K562 (cell line): ENCODE measurements around the gene TGFB1I1. TPM values are rescaled to one million over a fixed set of nuclear protein-coding genes. Genes with fewer than 3 reads are reported as not detected.

ENCODE experiments used
- ATAC-seq: fragments of 200-7000 bp; cut with Tn5 transposase; 3 replicates; pipeline ENCODE4 v1.9.1; 2020; ENCODE audit warnings: moderate library complexity
- BruUV-seq: library from RNA; stranded (reverse); fragments of 400-500 nt; replicated peaks from 2 replicates; lab custom pipeline; 2021; lab: Mats Ljungman, UMichigan
- CTCF ChIA-PET: fragments of 300-600 bp; formaldehyde crosslinking; extraction: SDS; loops from one replicate; lab custom pipeline; 2021; ENCODE audit warnings: low intra/inter-chr PET ratio; lab: Yijun Ruan, JAX
- POLR2A ChIA-PET: fragments of 300-600, 350-650 bp; sonication (Branson Sonifier 250); formaldehyde crosslinking; extraction: SDS; loops from one replicate; lab custom pipeline; 2021; ENCODE audit warnings: antibody characterized with exemption, inconsistent platforms; lab: Yijun Ruan, JAX
- DNase-seq, 4 experiments: peaks; one replicate each; pipeline versions ENCODE4 v3.0.0 to v3.0.0-alpha.2; 2011 to 2018; ENCODE audit warnings: low spot score in 3 of 4, mixed read lengths in 3 of 4; ENCODE audit errors: extremely low read depth in 1 of 4
- FAIRE-seq: peaks from 2 replicates; lab custom pipeline; 2011; peaks lifted over from hg19 to GRCh38; lab: Jason Lieb, UNC
- H2AFZ ChIP-seq: 2 replicates; pipeline ENCODE4 v1.6.0; 2011; ENCODE audit warnings: low read depth, low read length, control low read depth, inconsistent platforms
- H3K27ac ChIP-seq: fragments of 200-600 bp; 3 replicates; pipeline ENCODE4 v1.8.0; 2011; ENCODE audit warnings: low read depth, mild to moderate bottlenecking, control low read depth, inconsistent platforms, low read length, moderate library complexity, mixed read lengths; ENCODE audit errors: extremely low read depth
- H3K27me3 ChIP-seq, 2 experiments: fragments of 300-600 bp in 1 of 2; 2 replicates in 1 of 2; 3 replicates in 1 of 2; pipeline versions ENCODE4 v1.6.0 to v1.8.0; 2011; ENCODE audit warnings: inconsistent platforms in 2 of 2, low read length in 2 of 2, mild to moderate bottlenecking in 1 of 2, mixed read lengths in 1 of 2, moderate library complexity in 1 of 2; ENCODE audit not compliant: control insufficient read depth in 2 of 2, insufficient read depth in 2 of 2
- H3K36me3 ChIP-seq: fragments of 300-600 bp; 3 replicates; pipeline ENCODE4 v1.8.0; 2011; ENCODE audit warnings: mild to moderate bottlenecking, low read length, inconsistent platforms; ENCODE audit not compliant: control insufficient read depth, insufficient read depth
- H3K4me1 ChIP-seq, 2 experiments: fragments of 200-600 bp in 1 of 2; replicated peaks in 1 of 2; 2 replicates in 1 of 2; 3 replicates in 1 of 2; pipeline versions ENCODE4 v1.5.1 to v1.8.0; 2011; ENCODE audit warnings: inconsistent platforms in 2 of 2, low read length in 2 of 2, mild to moderate bottlenecking in 1 of 2, mixed read lengths in 1 of 2, moderate library complexity in 1 of 2; ENCODE audit not compliant: control insufficient read depth in 2 of 2, insufficient read depth in 2 of 2
- H3K4me2 ChIP-seq: 2 replicates; pipeline ENCODE4 v1.6.1; 2011; ENCODE audit warnings: low read length, control low read depth, inconsistent platforms, mixed read lengths; ENCODE audit not compliant: insufficient read depth
- H3K4me3 ChIP-seq: fragments of 200-600 bp; sonication (generic), shearing (Covaris generic); 2 replicates; pipeline ENCODE4 v1.5.1; 2016; ENCODE audit warnings: control low read depth, inconsistent platforms
- H3K79me2 ChIP-seq: fragments of 200-600 bp; 3 replicates; pipeline ENCODE4 v1.8.0; 2011; ENCODE audit warnings: low read length, inconsistent platforms; ENCODE audit not compliant: control insufficient read depth, insufficient read depth
- H3K9ac ChIP-seq, 2 experiments: 2 replicates each; pipeline versions ENCODE4 v1.6.0 to v1.6.1; 2011; ENCODE audit warnings: low read depth in 2 of 2, low read length in 2 of 2, control low read depth in 1 of 2, inconsistent platforms in 1 of 2, mild to moderate bottlenecking in 1 of 2, mixed read lengths in 1 of 2; ENCODE audit not compliant: insufficient read depth in 1 of 2
- H3K9me1 ChIP-seq: one replicate; pipeline ENCODE4 v1.6.0; 2011; ENCODE audit warnings: inconsistent platforms, mild to moderate bottlenecking, low read length, moderate library complexity; ENCODE audit not compliant: control insufficient read depth, insufficient read depth
- H3K9me3 ChIP-seq: replicated peaks from 2 replicates; pipeline ENCODE4 v1.5.1; 2011; ENCODE audit warnings: low read depth, low read length, inconsistent platforms; ENCODE audit not compliant: control insufficient read depth, insufficient read depth
- H4K20me1 ChIP-seq: replicated peaks from 2 replicates; pipeline ENCODE4 v1.6.1; 2011; ENCODE audit warnings: low read length, inconsistent platforms, mixed read lengths; ENCODE audit not compliant: control insufficient read depth, insufficient read depth
- CCNT2 ChIP-seq: IDR thresholded peaks from 2 replicates; pipeline ENCODE4 v1.6.1; 2011; ENCODE audit warnings: borderline replicate concordance, low read depth, mild to moderate bottlenecking, moderate library complexity, mixed read lengths, low read length; ENCODE audit not compliant: insufficient read length; ENCODE audit errors: extremely low read depth
- E2F3 ChIP-seq: fragments of 250-450 bp; sonication (Bioruptor Pico); IDR thresholded peaks from 2 replicates; pipeline ENCODE4 v1.4.0; 2020; ENCODE audit warnings: mild to moderate bottlenecking
- ETV1 ChIP-seq: fragments of 450-650 bp; conservative IDR thresholded peaks from 2 replicates; pipeline ENCODE4 v1.6.1; 2016; ENCODE audit warnings: missing genetic modification characterization, control low read depth, low read depth, missing compliant biosample characterization
- FIP1L1 ChIP-seq: fragments of 200-400 bp; formaldehyde crosslinking; IDR thresholded peaks from 2 replicates; pipeline ENCODE4 v1.6.1; 2018; ENCODE audit warnings: mild to moderate bottlenecking, low read depth, low read length; ENCODE audit not compliant: poor library complexity, severe bottlenecking
- GTF2E2 ChIP-seq: fragments of 200-800 bp; sonication (Bioruptor generic); IDR thresholded peaks from 2 replicates; pipeline ENCODE4 v1.6.1; 2016; ENCODE audit warnings: missing genetic modification characterization, missing compliant biosample characterization
- NR2F6 ChIP-seq: fragments of 450-650 bp; formaldehyde crosslinking; IDR thresholded peaks from 2 replicates; pipeline ENCODE4 v1.4.0; 2020; ENCODE audit warnings: mild to moderate bottlenecking
- RBM15 ChIP-seq: fragments of 200-400 bp; formaldehyde crosslinking; IDR thresholded peaks from 2 replicates; pipeline ENCODE4 v1.6.1; 2018; ENCODE audit warnings: mild to moderate bottlenecking, low read length, moderate library complexity; ENCODE audit not compliant: insufficient read depth
- RBM17 ChIP-seq: fragments of 200-400 bp; formaldehyde crosslinking; IDR thresholded peaks from 2 replicates; pipeline ENCODE4 v1.6.1; 2017; ENCODE audit warnings: low read depth, mild to moderate bottlenecking, low read length, borderline replicate concordance
- RNF2 ChIP-seq: sonication (generic); IDR thresholded peaks from 2 replicates; pipeline ENCODE4 v1.6.1; 2016
- U2AF2 ChIP-seq: fragments of 200-400 bp; formaldehyde crosslinking; optimal IDR thresholded peaks from 2 replicates; pipeline ENCODE3; 2017; ENCODE audit warnings: low read depth, mild to moderate bottlenecking, low read length
- ZFP30 ChIP-seq: fragments of 250-450 bp; sonication (Bioruptor Pico); IDR thresholded peaks from 2 replicates; pipeline ENCODE4 v1.8.0; 2022; ENCODE audit warnings: moderate library complexity, mild to moderate bottlenecking, inconsistent platforms, borderline replicate concordance
- ZNF146 ChIP-seq: IDR thresholded peaks from one replicate; pipeline ENCODE4 v1.6.1; 2018; ENCODE audit warnings: missing compliant biosample characterization; ENCODE audit not compliant: unreplicated experiment
- WGBS: fragments of 100-300 bp; shearing (Covaris generic); methylation state at CpG from one replicate; pipeline ENCODE4 v1.1.6; 2016; ENCODE audit warnings: low coverage, mixed read lengths; ENCODE audit not compliant: insufficient coverage; ENCODE audit errors: missing lambda C conversion rate; 5-methylcytosine and 5-hydroxymethylcytosine counted together
- in situ Hi-C: fragments of 300-500 bp; cut with MboI; formaldehyde crosslinking; loops from 4 replicates; pipeline ENCODE4 v1.15.0; 2018; ENCODE audit warnings: inconsistent platforms, mixed read lengths
- intact Hi-C: fragments of 100-400 bp; cut with micrococcal nuclease; formaldehyde crosslinking; loops from 2 replicates; pipeline ENCODE4 v1.14.2; 2022
- polyA plus RNA-seq, 8 experiments: library from polyadenylated mRNA; depleted of rRNA in 4 of 8; stranded (reverse) in 5 of 8; unstranded in 3 of 8; fragments of >200 nt; fragmentation: Nextera tagmentation in 2 of 8; fragmentation: Illumina TruSeq in 1 of 8; extraction: Ambion mirVana in 2 of 8; extraction: Trizol in 1 of 8; gene quantifications; 2 replicates each; pipeline versions ENCODE4 v1.2.1 to v1.2.3, GENCODE V29; 2011 to 2014; ENCODE audit warnings: inconsistent platforms in 1 of 8, missing spikeins in 1 of 8
- total RNA-seq, 7 experiments: library from RNA; depleted of rRNA in 6 of 7; stranded (reverse); fragments of >200 nt in 6 of 7; fragmentation: Illumina TruSeq in 2 of 7; extraction: Trizol in 2 of 7; gene quantifications; 2 replicates each; pipeline versions ENCODE4 v1.2.1 to v1.2.3, GENCODE V29; 2011 to 2021; ENCODE audit warnings: low replicate concordance in 1 of 7

TGFB1I1 gene
- total and polyA plus RNA-seq, 9 of the 15 experiments (the other 6 are each of a cell fraction or from before 2014, with no cell fraction given) = 0.04 to 0.91 (median 0.19) TPM

- no peak for TF ChIP-seq ETV1 (tag)
- no peak for TF ChIP-seq CCNT2
- no peak for TF ChIP-seq NR2F6 (CRISPR knock-in tag)
- TF ChIP-seq ZNF146 = no peak
- TF ChIP-seq ZFP30 = no peak
- TF ChIP-seq RBM17 = no peak
- no peak for TF ChIP-seq RBM15
- no peak for TF ChIP-seq GTF2E2 (tag)
- no peak for TF ChIP-seq U2AF2
- TF ChIP-seq FIP1L1 = no peak
Measured at GRCh38 chr16:31429796-31430195, 42.2 kb upstream of the TGFB1I1 start (continued).

- H4K20me1 ChIP-seq = no peaks in the 10 kb centered on the region
- no peaks in the 10 kb centered on the region for H3K79me2 ChIP-seq
- no peak for FAIRE-seq
- intact Hi-C loops = no loop called here
- no peak overlapping the region for H3K27ac ChIP-seq
- WGBS = 6% methylated on average over 5 of the region's 5 CpGs
- peaks cover 0 to 10% of the 10 kb centered on the region in 2 experiments; a peak in 2 of 5 replicates for H3K4me1 ChIP-seq
- no peaks in the 10 kb centered on the region for H3K9me3 ChIP-seq
- DNase-seq = no peak
- peaks cover 0 to 2% of the 10 kb centered on the region in 2 experiments; a peak in 3 of 5 replicates for H3K27me3 ChIP-seq
- no peak for TF ChIP-seq E2F3 (CRISPR knock-in tag)
- TF ChIP-seq RNF2 = no peak
- TF ChIP-seq, all 486 proteins: peak for 0
- no peak overlapping the region for H3K4me3 ChIP-seq
- ATAC-seq = no peak
- no peak overlapping the region for H3K4me2 ChIP-seq
- in situ Hi-C loops = loop anchor here (25.0 kb wide), 1 partner anchor 443 kb away; the partner anchor contains the start of gene HSD3B7
- CTCF ChIA-PET = no interaction called here
- POLR2A ChIA-PET = no interaction called here
- no peak overlapping the region; a peak in 1 of 4 replicates for H3K9ac ChIP-seq
- no peak overlapping the region for H2AFZ ChIP-seq
- no peaks in the 10 kb centered on the region for H3K36me3 ChIP-seq
- H3K9me1 ChIP-seq = no peaks in the 10 kb centered on the region
- no TSS peak for BruUV-seq
Measured at GRCh38 chr16:31430380-31431052, 41.4 kb upstream of the TGFB1I1 start.
